ENCODE data around the gene RPUSD2.

The RPUSD2 gene

GRCh38 chr15:40623361-40623760, 54.3 kb downstream of the RPUSD2 start:
- DNase-seq: no peak
